Gastroesophageal sphincter (tissue), 4 donors: ENCODE measurements around the gene RALGPS2. TPM values are rescaled to one million over a fixed set of nuclear protein-coding genes. Genes with fewer than 3 reads are reported as not detected.

Experiments used
- ATAC-seq: fragments of 150-250 bp; one replicate; pipeline ENCODE4 v1.9.1; 2016; ENCODE audit warnings: mild to moderate bottlenecking, moderate library complexity
- H3K27ac ChIP-seq, 4 donors: fragments of 200-600 bp; sonication (generic) in 3 of 4; 1 replicate in 3 of 4; 2 replicates in 1 of 4; pipeline ENCODE4 v1.5.1; 2016 to 2019
- H3K27me3 ChIP-seq: fragments of 200-600 bp; sonication (generic); one replicate; pipeline ENCODE4 v1.5.1; 2019
- H3K36me3 ChIP-seq, 2 donors: fragments of 200-600 bp; sonication (generic); one replicate each; pipeline ENCODE4 v1.5.1; 2019; ENCODE audit warnings: control low read depth in 1 of 2
- H3K4me1 ChIP-seq, 3 donors: fragments of 200-600 bp; sonication (generic); 1 replicate in 2 of 3; 2 replicates in 1 of 3; pipeline ENCODE4 v1.5.1; 2016 to 2019; ENCODE audit warnings: control low read depth in 2 of 3
- H3K4me3 ChIP-seq, 2 donors: fragments of 200-600 bp; sonication (generic); one replicate each; pipeline ENCODE4 v1.5.1; 2019; ENCODE audit warnings: mild to moderate bottlenecking in 1 of 2, moderate library complexity in 1 of 2
- H3K9me3 ChIP-seq, 3 donors: fragments of 200-600 bp; sonication (generic); one replicate each; pipeline ENCODE4 v1.5.1; 2017 to 2019; ENCODE audit warnings: control low read depth in 2 of 3
- CTCF ChIP-seq, 4 experiments: fragments of 200-600 bp in 2 of 4; fragments of 450-650 bp in 2 of 4; sonication (generic) in 1 of 4; IDR thresholded peaks; one replicate each; pipeline ENCODE4 v1.5.1; 2017 to 2019; ENCODE audit warnings: antibody characterized with exemption in 4 of 4, mild to moderate bottlenecking in 2 of 4, moderate library complexity in 2 of 4
- EP300 ChIP-seq: sonication (generic); formaldehyde crosslinking; IDR thresholded peaks from one replicate; pipeline ENCODE4 v1.6.1; 2017; ENCODE audit warnings: antibody characterized with exemption, mild to moderate bottlenecking
- POLR2A ChIP-seq, 2 donors: fragments of 450-650 bp; IDR thresholded peaks; one replicate each; pipeline ENCODE4 v1.6.1; 2017; ENCODE audit warnings: antibody characterized with exemption in 2 of 2, mild to moderate bottlenecking in 2 of 2, moderate library complexity in 1 of 2
- POLR2AphosphoS5 ChIP-seq: sonication (generic); formaldehyde crosslinking; IDR thresholded peaks from one replicate; pipeline ENCODE4 v1.6.1; 2017; ENCODE audit warnings: antibody characterized with exemption
- WGBS, 2 donors: methylation state at CpG; one replicate each; pipeline ENCODE4 v1.1.5; 2018; ENCODE audit warnings: low coverage in 1 of 2; 5-methylcytosine and 5-hydroxymethylcytosine counted together
- total RNA-seq, 4 donors: library from RNA; depleted of rRNA; stranded (reverse); fragments of >200 nt; gene quantifications; one replicate each; pipeline ENCODE4 v1.1.0, GENCODE V29; 2016

RALGPS2 gene
- total RNA-seq, 4 donors from 2014 or later: 12.0 to 17.7 (median 15.1) TPM

GRCh38 chr1:178942285-178943198 lies 217.5 kb downstream of the RALGPS2 start:
- Histone ChIP-seq H3K36me3 (no peaks in the 10 kb centered on the region), H3K27me3 (no peaks in the 10 kb centered on the region), H3K9me3 (no peaks in the 10 kb centered on the region), H3K4me1 (peaks cover 5 to 58% (median 17%) of the 10 kb centered on the region in 3 donors), H3K27ac (peak overlapping the region in 2 of 4 donors; percentile 23 to 94), H3K4me3 (no peak overlapping the region)
- TF ChIP-seq CTCF (IDR thresholded peaks at IDR 0.05): no peak
- peak; percentile 5 for TF ChIP-seq POLR2AphosphoS5
- 65 to 76% methylated on average over 2 to 7 of the region's 15 CpGs for WGBS, 2 donors
- ATAC-seq: no peak

- H3K4me3 ChIP-seq: no peak overlapping the region
- TF ChIP-seq POLR2AphosphoS5: no peak
- TF ChIP-seq EP300: no peak
- TF ChIP-seq POLR2A (IDR thresholded peaks at IDR 0.05): no peak
- no peak for TF ChIP-seq CTCF (IDR thresholded peaks at IDR 0.05)
- H3K36me3 ChIP-seq: no peaks in the 10 kb centered on the region
- H3K27ac ChIP-seq: no peak overlapping the region
- 91 to 98% methylated on average over 7 to 8 of the region's 8 CpGs for WGBS, 2 donors
- no peaks in the 10 kb centered on the region for H3K9me3 ChIP-seq
- H3K4me1 ChIP-seq: peaks cover 0 to 42% (median 6%) of the 10 kb centered on the region in 3 donors
- no peaks in the 10 kb centered on the region for H3K27me3 ChIP-seq
- no peak for ATAC-seq
These were observed 219.7 kb downstream of the RALGPS2 start for GRCh38 chr1:178944729-178945128.

GRCh38 chr1:178945763-178946266 lies 220.8 kb downstream of the RALGPS2 start:
- WGBS, 2 donors: 81 to 83% methylated on average over 2 to 7 of the region's 17 CpGs
- Histone ChIP-seq H3K4me1 (peaks cover 0 to 42% (median 4%) of the 10 kb centered on the region in 3 donors), H3K4me3 (no peak overlapping the region)

GRCh38 chr1:178946416-178946815 lies 221.4 kb downstream of the RALGPS2 start:
- no CpG with 5 or more reads among the region's 13 CpGs for WGBS, 2 donors
- Histone ChIP-seq H3K27ac (no peak overlapping the region), H3K4me1 (peaks cover 0 to 42% (median 10%) of the 10 kb centered on the region in 3 donors), H3K4me3 (no peak overlapping the region), H3K36me3 (no peaks in the 10 kb centered on the region), H3K9me3 (no peaks in the 10 kb centered on the region), H3K27me3 (no peaks in the 10 kb centered on the region)
- TF ChIP-seq EP300 (no peak), POLR2AphosphoS5 (no peak), CTCF (IDR thresholded peaks at IDR 0.05) (no peak), POLR2A (IDR thresholded peaks at IDR 0.05) (no peak)
- ATAC-seq: no peak

More at GRCh38 chr1:178945763-178946266, 220.8 kb downstream of the RALGPS2 start:
- H3K9me3 ChIP-seq: no peaks in the 10 kb centered on the region
- no peaks in the 10 kb centered on the region for H3K27me3 ChIP-seq
- no peak overlapping the region for H3K27ac ChIP-seq
- no peak for TF ChIP-seq EP300
- TF ChIP-seq CTCF (IDR thresholded peaks at IDR 0.05): no peak
- no peak for TF ChIP-seq POLR2AphosphoS5
- TF ChIP-seq POLR2A (IDR thresholded peaks at IDR 0.05): no peak
- ATAC-seq: peak; percentile 22
- no peaks in the 10 kb centered on the region for H3K36me3 ChIP-seq
